ENCODE data around the gene TSC22D1. TPM values are rescaled to one million over a fixed set of nuclear protein-coding genes. Genes with fewer than 3 reads are reported as not detected.

The TSC22D1 gene
- total and polyA plus RNA-seq, 9 donors = 61.8 to 93.1 (median 76.7) TPM

DNA sequence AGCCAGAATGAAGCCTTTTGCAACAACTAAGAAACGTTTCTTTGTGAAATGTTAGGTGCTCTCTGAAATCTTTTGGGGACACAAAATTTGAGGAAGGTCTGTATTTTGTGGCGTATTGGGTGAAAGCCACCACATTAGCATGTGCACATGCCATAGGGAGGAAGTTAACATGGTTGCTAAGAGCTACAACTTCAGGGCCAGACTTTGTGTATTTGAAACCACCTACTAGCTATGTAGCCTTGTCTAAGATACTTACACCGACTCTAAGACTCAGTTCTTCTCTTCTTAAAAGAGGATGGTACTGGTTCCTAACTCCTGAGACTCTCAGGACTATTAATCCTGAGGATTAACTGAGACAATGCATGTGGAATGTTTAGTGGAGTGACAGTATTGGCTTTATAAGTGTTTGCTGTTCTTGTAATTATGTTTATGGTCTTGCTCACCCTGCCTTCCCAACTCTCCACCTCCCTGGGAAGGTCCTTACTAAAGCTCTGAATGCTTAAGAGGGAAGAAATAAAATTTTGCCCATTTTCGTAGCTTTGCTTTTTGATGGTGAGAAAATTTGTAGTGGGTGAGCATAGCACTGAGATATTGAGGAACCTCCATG is 187.0 kb downstream of the TSC22D1 start:
- H3K4me3 ChIP-seq (ENCODE audit: low read length) = no peak overlapping the region
- no peaks in the 10 kb centered on the region for H3K9me3 ChIP-seq (replicated peaks; ENCODE audit: control insufficient read depth, low read depth, low read length)
- H3K36me3 ChIP-seq (ENCODE audit: control insufficient read depth, insufficient read depth, low read length) = no peaks in the 10 kb centered on the region
- WGBS (ENCODE audit: insufficient coverage) = 57% methylated on average over 1 of the region's 4 CpGs
- H3K4me1 ChIP-seq (ENCODE audit: control insufficient read depth, insufficient read depth, low read length) = no peaks in the 10 kb centered on the region
- no peak for DNase-seq
- no peak overlapping the region for H3K27ac ChIP-seq (ENCODE audit: low read length)
- no peaks in the 10 kb centered on the region for H3K27me3 ChIP-seq (ENCODE audit: control insufficient read depth, insufficient read depth, low read length)

GRCh38 chr13:44388427-44389059 is 187.6 kb downstream of the TSC22D1 start:
- 20% methylated on average over 1 of the region's 7 CpGs for WGBS (ENCODE audit: insufficient coverage)
- Histone ChIP-seq H3K27me3 (ENCODE audit: control insufficient read depth, insufficient read depth, low read length) (no peaks in the 10 kb centered on the region), H3K36me3 (ENCODE audit: control insufficient read depth, insufficient read depth, low read length) (no peaks in the 10 kb centered on the region), H3K27ac (ENCODE audit: low read length) (no peak overlapping the region), H3K4me3 (ENCODE audit: low read length) (no peak overlapping the region), H3K9me3 (replicated peaks; ENCODE audit: control insufficient read depth, low read depth, low read length) (no peaks in the 10 kb centered on the region), H3K4me1 (ENCODE audit: control insufficient read depth, insufficient read depth, low read length) (no peaks in the 10 kb centered on the region)
- DNase-seq = no peak

DNA sequence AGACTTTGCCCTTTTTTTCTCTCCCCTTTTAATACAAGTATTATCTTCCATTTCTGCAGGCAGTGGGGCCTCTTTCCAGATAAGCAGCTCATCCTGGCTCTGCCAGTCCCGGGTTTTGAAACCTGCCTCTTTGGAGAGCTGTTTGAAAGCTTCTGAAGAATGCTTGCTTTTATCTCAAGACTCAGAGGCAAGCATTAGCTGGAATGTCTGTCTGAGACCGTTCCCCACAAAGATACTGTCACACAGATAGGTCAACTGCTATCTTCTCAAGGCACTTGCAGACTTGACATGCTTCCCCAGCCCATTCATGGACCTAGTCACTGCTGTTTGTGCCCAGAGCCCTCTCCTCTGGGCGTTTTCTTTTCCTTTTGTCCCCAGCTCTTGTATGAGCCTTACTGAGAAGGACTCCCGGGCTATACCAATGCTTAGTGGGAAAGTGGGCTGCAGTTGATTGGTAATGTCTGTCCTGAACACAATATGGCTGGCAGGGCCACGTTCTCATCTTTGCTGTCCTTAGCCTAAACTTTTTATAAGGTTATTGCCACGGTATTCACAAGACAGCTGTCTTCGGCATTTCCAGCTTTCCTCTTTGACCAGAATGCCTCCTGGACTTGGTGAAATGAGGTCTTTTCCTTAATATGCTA is 189.1 kb downstream of the TSC22D1 start:
- 42% methylated on average over 2 of the region's 7 CpGs for WGBS (ENCODE audit: insufficient coverage)
- H3K9me3 ChIP-seq (replicated peaks; ENCODE audit: control insufficient read depth, low read depth, low read length) = no peaks in the 10 kb centered on the region
- no peak overlapping the region for H3K27ac ChIP-seq (ENCODE audit: low read length)
- H3K27me3 ChIP-seq (ENCODE audit: control insufficient read depth, insufficient read depth, low read length) = no peaks in the 10 kb centered on the region
- H3K36me3 ChIP-seq (ENCODE audit: control insufficient read depth, insufficient read depth, low read length) = no peaks in the 10 kb centered on the region
- no peaks in the 10 kb centered on the region for H3K4me1 ChIP-seq (ENCODE audit: control insufficient read depth, insufficient read depth, low read length)
- no peak overlapping the region for H3K4me3 ChIP-seq (ENCODE audit: low read length)
- no peak for DNase-seq

DNA sequence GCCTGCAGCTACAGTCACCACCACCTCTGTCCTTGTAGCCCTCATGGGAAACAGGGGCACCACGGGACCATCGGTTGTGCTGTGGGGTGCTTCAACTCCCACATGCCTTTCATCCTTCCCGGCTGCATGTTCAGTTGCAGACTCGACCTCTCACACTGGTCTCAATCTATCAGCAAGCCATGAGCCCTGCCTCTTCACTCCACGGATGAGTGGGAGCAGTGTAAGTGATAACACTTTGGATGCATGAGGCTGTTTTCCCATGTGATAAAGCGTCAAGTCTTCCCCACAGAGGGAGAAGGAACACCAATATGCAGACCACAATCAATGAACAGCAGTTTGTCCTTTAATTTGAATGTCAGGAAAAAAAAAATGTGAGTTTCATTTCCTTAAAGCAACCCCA is 190.3 kb downstream of the TSC22D1 start:
- no peak for DNase-seq
- H3K4me1 ChIP-seq (ENCODE audit: control insufficient read depth, insufficient read depth, low read length) = no peaks in the 10 kb centered on the region
- WGBS (ENCODE audit: insufficient coverage) = 83% methylated on average over 2 of the region's 6 CpGs
- no peak overlapping the region for H3K4me3 ChIP-seq (ENCODE audit: low read length)
- H3K27me3 ChIP-seq (ENCODE audit: control insufficient read depth, insufficient read depth, low read length) = no peaks in the 10 kb centered on the region
- H3K27ac ChIP-seq (ENCODE audit: low read length) = no peak overlapping the region
- H3K9me3 ChIP-seq (replicated peaks; ENCODE audit: control insufficient read depth, low read depth, low read length) = no peaks in the 10 kb centered on the region
- H3K36me3 ChIP-seq (ENCODE audit: control insufficient read depth, insufficient read depth, low read length) = peaks cover 2% of the 10 kb centered on the region

DNA sequence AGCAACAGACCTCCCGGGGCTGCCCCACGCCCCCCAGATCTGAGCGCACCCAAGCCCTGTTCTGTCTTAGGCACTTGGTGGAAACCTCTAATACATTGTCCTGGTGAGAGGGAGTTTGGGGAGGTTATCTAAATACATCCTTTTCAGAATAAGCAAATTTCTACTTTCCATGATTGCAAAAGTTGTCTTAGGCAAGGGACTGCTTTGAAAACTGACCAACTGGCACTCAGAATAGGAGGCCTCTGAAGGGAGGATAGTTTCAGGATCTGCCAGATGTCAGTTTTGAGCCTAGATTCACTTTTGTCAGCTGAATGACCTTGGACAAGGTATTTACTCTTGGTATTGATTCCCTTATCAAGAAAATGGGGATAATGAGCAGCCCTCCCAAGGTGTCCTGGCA is 190.7 kb downstream of the TSC22D1 start:
- DNase-seq = no peak
- Histone ChIP-seq H3K9me3 (replicated peaks; ENCODE audit: control insufficient read depth, low read depth, low read length) (no peaks in the 10 kb centered on the region), H3K27me3 (ENCODE audit: control insufficient read depth, insufficient read depth, low read length) (no peaks in the 10 kb centered on the region), H3K27ac (ENCODE audit: low read length) (no peak overlapping the region), H3K4me1 (ENCODE audit: control insufficient read depth, insufficient read depth, low read length) (no peaks in the 10 kb centered on the region), H3K36me3 (ENCODE audit: control insufficient read depth, insufficient read depth, low read length) (peaks cover 3% of the 10 kb centered on the region), H3K4me3 (ENCODE audit: low read length) (no peak overlapping the region)
- WGBS (ENCODE audit: insufficient coverage) = no CpG with 5 or more reads among the region's 3 CpGs

DNA sequence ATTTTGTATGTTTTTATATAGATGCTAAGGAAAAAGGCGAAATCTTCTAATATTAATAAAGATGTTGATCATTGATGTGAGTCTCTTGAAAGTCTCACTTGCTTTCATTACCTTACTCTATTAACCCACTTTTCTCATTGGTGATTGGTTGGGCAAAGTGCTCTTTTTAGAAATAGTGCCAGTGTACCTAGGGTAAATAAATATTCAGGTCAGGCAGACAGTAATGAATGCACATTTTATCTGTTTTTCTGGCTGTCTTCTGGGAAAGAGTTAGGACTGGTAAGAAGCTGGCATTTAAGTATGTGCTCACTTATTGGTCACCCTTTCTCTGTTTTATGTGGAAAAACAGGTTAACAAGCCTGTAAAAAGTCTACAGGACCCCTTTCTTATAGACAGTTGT is 191.4 kb downstream of the TSC22D1 start:
- Histone ChIP-seq H3K27me3 (ENCODE audit: control insufficient read depth, insufficient read depth, low read length) (no peaks in the 10 kb centered on the region), H3K27ac (ENCODE audit: low read length) (no peak overlapping the region), H3K4me3 (ENCODE audit: low read length) (no peak overlapping the region), H3K36me3 (ENCODE audit: control insufficient read depth, insufficient read depth, low read length) (peaks cover 3% of the 10 kb centered on the region), H3K9me3 (replicated peaks; ENCODE audit: control insufficient read depth, low read depth, low read length) (no peaks in the 10 kb centered on the region), H3K4me1 (ENCODE audit: control insufficient read depth, insufficient read depth, low read length) (no peaks in the 10 kb centered on the region)
- no peak for DNase-seq
- WGBS (ENCODE audit: insufficient coverage) = no CpG with 5 or more reads among the region's 1 CpG

GRCh38 chr13:44383945-44384344 is 192.2 kb downstream of the TSC22D1 start:
- Histone ChIP-seq H3K9me3 (replicated peaks; ENCODE audit: control insufficient read depth, low read depth, low read length) (no peaks in the 10 kb centered on the region), H3K4me3 (ENCODE audit: low read length) (no peak overlapping the region), H3K4me1 (ENCODE audit: control insufficient read depth, insufficient read depth, low read length) (no peaks in the 10 kb centered on the region), H3K27me3 (ENCODE audit: control insufficient read depth, insufficient read depth, low read length) (no peaks in the 10 kb centered on the region), H3K36me3 (ENCODE audit: control insufficient read depth, insufficient read depth, low read length) (peaks cover 5% of the 10 kb centered on the region), H3K27ac (ENCODE audit: low read length) (no peak overlapping the region)
- 55% methylated on average over 5 of the region's 5 CpGs for WGBS (ENCODE audit: insufficient coverage)
- no peak for DNase-seq

GRCh38 chr13:44382635-44383145 is 193.4 kb downstream of the TSC22D1 start:
- H3K4me1 ChIP-seq (ENCODE audit: control insufficient read depth, insufficient read depth, low read length) = no peaks in the 10 kb centered on the region
- 91% methylated on average over 5 of the region's 5 CpGs for WGBS (ENCODE audit: insufficient coverage)
- H3K4me3 ChIP-seq (ENCODE audit: low read length) = no peak overlapping the region
- no peaks in the 10 kb centered on the region for H3K27me3 ChIP-seq (ENCODE audit: control insufficient read depth, insufficient read depth, low read length)
- no peak overlapping the region for H3K27ac ChIP-seq (ENCODE audit: low read length)
- no peaks in the 10 kb centered on the region for H3K9me3 ChIP-seq (replicated peaks; ENCODE audit: control insufficient read depth, low read depth, low read length)
- DNase-seq = no peak
- peaks cover 5% of the 10 kb centered on the region for H3K36me3 ChIP-seq (ENCODE audit: control insufficient read depth, insufficient read depth, low read length)

Measured in muscle of leg (tissue), 11 donors.